GM12801 (cell line): ENCODE results near the gene SALL3.

Source experiments
- TF ChIP-seq, protein P1 (sequence below): IDR thresholded peaks from one replicate; pipeline ENCODE4 v1.5.1; 2011; ENCODE audit warnings: control low read depth; ENCODE audit not compliant: insufficient read length; ENCODE audit errors: extremely low read depth

Gene SALL3

DNA sequence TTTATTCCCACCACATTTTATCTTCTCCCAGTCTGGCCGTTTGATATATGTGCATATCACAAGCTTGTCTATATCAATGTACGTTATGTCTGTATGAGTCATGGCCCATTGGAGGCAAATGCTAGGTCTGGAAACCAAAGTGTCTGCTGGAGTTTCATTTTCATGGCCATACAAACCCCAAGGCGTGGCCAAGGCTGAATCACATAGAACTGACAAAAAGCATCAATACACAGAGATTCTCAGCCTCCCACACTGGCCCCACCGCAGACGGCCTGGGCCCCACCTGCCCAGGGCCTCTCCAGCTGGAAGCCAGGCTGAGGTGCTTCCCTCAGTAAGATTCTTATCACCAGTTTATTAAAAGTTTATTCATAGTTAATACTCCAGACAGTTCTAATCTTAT is 40.5 kb upstream of the SALL3 start:
- TF ChIP-seq, protein P1, sequence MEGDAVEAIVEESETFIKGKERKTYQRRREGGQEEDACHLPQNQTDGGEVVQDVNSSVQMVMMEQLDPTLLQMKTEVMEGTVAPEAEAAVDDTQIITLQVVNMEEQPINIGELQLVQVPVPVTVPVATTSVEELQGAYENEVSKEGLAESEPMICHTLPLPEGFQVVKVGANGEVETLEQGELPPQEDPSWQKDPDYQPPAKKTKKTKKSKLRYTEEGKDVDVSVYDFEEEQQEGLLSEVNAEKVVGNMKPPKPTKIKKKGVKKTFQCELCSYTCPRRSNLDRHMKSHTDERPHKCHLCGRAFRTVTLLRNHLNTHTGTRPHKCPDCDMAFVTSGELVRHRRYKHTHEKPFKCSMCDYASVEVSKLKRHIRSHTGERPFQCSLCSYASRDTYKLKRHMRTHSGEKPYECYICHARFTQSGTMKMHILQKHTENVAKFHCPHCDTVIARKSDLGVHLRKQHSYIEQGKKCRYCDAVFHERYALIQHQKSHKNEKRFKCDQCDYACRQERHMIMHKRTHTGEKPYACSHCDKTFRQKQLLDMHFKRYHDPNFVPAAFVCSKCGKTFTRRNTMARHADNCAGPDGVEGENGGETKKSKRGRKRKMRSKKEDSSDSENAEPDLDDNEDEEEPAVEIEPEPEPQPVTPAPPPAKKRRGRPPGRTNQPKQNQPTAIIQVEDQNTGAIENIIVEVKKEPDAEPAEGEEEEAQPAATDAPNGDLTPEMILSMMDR = no peak

DNA sequence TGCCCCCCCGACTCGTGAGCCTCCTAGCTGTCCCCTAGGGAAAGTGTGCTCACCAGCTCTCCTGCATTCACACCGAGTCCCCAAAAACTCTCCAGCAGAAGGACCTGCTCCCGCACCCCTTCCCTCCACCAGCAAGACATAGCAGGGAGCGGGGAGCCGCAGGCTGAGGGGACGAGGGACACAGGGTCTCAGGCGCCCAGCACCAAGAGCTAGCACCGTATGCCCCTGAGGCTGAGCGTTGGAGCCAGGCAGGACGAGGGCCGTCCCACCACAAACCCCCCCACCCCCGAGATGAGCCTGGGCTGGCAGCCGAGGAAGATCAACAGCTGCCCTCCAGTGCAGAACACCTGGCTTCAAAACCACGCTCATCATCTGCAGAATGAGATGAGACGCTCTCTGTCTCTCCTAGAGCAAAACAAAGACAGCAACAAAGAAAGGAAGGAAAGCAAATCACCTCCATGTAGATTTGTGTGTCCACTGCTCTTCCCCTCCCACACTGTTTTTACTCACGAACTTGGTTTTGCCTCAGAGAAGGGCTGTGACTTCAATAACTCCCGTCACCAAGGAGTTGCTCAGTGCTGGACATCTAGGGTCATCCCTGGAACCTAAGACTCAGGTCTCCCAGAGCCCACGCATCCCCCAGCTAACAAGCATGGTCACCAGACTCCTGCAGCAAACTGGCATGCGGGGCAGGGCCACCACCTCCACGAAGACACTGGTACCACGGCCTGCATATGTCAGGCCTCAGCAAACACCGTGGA is 39.7 kb upstream of the SALL3 start:
- TF ChIP-seq, protein P1 = no peak

DNA sequence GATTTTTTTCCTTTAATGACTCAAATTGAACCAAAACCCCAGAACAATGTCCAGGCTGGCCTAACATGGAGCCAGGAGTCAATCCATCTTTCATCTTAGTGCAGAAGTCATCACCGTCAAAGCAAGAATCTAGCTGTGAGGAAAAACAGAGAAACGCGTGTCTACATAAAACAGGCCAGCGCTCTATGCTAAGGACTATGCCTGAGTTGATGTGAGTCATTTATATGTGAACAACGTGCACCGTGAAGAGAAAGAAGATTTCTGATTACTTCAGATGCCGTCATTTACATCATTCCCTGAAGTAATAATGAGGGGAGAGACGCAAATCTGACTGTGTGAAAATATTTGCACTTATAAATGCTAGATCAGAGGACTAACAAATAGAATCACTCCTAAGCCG is 34.0 kb upstream of the SALL3 start:
- TF ChIP-seq, protein P1 = no peak

DNA sequence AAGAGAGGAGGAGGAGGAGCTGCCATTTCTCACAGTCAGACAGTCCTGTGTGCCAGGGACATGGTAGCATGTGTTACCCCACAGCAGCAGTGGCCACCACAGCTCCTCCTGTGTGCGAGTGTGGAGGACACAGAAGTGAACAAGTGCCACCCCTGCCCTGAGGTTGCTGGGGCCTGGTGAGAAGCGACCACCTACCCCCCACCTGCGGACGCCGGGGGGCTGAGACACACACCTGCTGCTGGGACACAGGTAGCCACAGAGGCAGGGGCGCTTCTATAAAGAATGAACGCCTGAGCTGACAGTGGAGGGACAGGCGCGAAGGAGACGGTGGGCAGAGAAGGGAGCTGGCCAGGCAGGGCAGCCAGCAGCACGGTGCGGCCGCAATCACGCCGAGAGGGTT is 32.3 kb upstream of the SALL3 start:
- TF ChIP-seq, protein P1 = no peak

DNA sequence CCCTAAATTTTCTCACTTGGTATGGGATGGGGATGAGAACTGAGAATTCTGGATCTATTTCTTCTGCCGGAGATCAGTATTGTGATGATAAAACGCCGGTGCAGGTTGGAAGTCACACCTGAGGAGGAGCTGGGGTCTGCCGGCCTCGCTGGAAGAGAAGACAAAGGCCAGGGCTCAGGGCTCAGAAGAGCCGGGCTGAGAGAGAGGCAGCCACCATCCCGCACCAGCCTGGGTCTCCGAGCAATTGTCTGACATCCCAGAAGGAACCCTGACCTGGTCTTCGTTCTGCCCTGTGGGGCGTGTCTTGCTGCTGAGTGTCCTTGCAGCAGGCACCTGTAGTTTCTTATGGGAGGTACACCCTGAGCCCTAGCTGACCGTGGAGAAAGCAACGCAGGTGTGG is 31.4 kb upstream of the SALL3 start:
- TF ChIP-seq, protein P1 = no peak

DNA sequence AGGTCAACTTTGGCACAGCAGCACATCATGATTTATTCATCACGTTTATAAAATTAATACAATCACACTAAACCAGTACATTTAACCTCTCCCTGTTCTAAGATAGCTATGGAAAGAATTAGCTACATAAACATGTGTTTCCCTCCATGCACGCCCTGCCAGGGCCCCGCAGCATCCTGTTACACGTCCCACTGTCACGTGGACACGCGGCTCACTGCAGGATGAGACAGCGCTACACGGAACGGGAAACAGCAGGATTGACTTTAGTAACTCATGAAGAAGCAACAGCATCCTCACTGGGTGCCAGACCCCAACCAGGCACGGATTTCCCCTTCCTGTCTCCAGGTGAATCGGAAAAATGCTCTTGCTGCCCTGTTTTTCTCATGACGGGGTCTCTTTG is 30.9 kb upstream of the SALL3 start:
- TF ChIP-seq, protein P1 = no peak

DNA sequence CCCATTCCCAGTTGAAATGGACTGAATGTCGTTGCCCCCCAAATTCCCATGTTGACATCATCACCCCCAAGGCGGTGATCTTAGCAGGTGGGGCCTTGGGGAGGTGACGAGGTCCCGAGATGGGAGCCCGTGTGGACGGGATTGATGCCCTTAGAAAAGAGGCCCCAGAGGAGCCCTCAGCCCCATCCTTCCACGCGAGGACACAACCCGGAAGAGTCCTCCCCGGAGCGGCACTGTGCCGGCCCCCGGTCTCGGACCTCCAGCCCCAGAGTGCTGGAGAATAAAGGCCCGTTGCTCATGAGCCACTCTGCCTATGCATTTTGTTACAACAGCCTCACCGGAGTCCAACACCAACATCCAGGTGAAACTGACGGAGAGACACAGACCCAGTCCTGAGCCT is 30.4 kb upstream of the SALL3 start:
- TF ChIP-seq, protein P1 = no peak
